Kidney glomerular epithelial cell (primary cell): ENCODE measurements around the gene TVP23B.
"Not testable (repeated sequence)": the region's sequence is repeated elsewhere in the genome, so short reads cannot be mapped to it uniquely, and the experiment has no call there.

ENCODE experiments used
- DNase-seq: peaks from one replicate; lab custom pipeline; 2025; lab: John Stamatoyannopoulos, UW

Gene TVP23B

DNA sequence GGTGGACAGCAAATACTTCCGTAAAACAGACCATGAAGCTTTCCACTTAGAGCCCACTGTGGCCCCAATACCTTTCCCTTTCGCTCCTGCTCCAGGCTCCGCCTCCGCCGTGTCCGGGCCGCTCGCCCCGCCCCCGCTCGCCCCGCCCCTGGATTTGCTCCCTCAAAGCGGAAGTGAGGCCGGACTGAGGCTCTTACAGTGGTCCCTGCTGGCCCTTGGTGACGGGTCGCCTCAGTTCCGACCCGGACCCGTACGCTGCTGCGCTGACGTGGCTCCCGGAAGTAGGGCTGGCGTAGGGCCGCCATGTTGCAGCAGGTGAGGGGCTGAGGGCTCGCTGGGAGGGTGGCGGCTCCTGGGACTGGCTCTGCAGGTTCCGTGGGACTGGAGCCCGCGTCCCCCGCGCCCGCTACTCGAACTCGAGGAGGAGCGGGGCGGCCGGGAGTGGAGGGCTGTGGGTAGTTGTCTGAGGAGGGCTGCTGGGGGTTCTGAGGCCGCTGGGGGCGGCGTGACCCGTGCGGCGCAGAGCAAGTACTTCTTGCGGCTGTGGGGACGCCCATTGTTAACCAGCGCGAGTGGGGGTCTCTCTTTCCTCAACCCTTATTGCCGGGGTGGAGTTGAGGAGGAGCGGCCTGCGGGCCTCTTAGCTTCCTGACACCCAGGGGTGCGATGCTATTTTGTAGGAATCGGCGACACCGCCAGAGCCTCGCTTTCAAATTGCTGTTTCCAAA, at the start of gene TVP23B:
TSS of gene TVP23B (plus strand) at position 193 of the 728 bp plus-strand sequence. CDS start at position 304, 111 bp downstream.
- DNase-seq, result peak; percentile 78

DNA sequence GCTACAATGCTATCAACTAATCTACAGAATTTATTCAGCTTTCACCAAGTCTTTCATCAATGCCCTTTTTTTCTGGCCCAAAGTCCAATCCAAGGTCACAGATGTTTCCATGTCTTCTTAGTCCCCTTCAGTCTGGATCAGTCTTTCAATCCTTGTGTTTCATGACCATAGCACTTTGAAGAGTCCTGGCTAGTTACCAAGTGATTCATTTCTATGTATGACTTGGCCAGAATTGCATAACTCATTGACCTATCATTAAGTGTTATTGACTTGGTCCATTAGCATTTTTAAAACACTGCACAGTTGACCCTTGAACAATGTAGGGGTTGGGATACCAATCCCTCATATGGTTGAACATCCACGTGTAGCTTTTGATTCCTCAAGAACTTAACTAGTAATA, 48.5 kb upstream of the TVP23B start:
- DNase-seq, result not testable (repeated sequence)

DNA sequence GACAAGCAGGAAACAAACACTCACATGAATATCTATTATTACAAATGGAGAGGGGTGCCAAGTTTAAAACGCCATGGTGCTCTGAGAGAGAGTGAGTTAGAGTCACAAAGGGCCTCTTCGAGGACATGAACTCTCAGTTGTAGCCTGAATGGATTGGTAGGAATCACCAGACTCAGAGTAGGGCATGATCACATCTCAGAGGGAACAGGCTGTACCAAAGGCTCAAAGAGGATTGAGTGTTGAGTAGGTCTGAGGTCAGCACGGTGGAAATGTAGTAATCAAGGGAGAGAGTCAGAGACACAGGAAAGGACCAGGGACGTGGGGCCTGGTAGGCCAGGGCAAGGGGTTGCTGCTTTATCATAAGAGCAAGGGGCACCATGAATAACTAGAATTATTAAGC, 47.6 kb upstream of the TVP23B start:
- not testable (repeated sequence) for DNase-seq

DNA sequence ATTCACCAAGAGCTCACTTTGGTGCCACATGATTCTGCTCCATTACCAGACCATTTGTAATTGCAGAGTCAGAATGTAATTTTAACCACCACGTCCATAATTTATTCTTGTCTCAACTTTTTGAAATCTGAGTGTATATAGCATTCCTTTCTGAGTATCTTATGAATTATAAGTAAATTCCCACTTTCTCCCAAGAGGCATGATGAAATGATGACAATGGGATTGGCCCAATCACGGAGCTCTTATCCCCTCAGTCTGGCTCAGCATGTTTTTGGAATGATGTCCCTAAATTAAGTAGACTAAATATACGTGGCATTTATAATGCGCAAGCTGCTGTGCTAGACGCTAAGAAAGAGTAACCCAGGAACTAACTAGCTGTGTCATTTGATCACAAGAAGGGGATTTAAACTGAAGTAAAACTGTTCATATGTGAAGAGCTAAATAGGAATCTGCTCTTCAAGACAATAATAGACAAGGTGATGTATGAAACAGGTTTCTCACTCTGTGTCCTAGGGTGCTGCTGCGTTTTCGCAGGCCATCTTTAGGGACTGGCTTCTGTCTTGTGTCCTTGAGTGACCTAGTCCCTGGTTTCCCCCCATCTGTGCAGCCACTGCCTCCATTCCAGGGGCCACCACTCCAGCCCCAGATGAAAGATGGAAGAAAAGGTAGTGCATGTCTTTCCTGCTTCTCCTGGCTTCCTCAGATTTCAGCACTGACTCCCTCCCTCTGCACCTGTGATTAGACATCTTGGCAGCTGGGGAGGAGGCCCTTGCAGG, 41.2 kb upstream of the TVP23B start:
- not testable (repeated sequence) for DNase-seq

DNA sequence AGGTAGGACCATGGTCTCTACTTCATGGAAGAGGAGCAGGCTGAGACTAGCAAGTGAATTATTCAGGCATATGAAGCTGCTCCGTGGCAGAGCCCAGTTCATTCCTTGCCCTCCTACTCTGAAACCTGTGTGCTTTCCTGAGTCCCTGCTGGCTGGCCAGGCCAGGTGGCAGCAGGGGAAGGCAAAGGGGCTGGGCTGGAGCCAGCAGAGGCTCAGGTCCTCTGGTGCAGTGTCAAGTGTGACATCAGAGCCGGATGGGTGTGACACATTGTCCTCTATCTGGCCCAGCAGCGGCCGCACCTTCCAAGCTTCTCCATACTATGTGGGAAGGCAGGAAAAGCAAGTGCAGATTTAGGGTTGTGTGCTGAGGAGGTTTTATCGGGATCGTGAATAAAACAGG, 39.8 kb upstream of the TVP23B start:
- not testable (repeated sequence) for DNase-seq

DNA sequence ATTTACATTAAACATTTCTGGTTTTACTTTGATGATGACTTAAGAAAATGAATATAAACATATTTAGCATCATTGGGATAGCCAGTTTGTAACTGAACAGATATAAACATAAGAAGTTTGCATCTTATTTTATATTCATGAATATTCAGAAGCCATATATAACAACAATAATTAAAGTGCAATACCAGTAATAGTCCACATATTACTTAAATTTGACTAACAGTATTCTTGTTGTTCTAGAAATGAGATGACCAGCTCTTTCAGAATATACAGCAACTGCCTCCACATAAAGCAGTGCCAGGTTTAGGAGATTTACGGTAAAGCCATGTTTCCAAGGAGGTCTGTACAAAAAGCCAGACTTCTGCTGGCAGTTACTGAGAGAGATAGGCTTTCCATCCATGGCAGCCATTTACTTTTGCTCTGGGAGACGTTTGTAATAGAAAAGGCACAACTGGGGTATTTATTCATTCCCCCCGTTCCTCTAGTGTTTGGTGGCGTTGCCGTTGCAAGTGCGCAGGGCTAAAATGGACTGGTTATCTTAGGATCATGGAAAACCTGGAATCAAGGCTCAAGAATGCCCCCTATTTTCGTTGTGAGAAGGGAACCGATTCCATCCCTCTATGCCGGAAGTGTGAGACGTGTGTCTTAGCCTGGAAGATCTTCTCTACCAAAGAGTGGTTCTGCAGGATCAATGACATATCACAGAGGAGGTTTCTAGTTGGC, 37.1 kb upstream of the TVP23B start, which contains the start of gene FBXW10:
TSS of gene FBXW10 (plus strand) at position 356 of the 723 bp plus-strand sequence. CDS start at position 547, 191 bp downstream.
- DNase-seq, result not testable (repeated sequence)

DNA sequence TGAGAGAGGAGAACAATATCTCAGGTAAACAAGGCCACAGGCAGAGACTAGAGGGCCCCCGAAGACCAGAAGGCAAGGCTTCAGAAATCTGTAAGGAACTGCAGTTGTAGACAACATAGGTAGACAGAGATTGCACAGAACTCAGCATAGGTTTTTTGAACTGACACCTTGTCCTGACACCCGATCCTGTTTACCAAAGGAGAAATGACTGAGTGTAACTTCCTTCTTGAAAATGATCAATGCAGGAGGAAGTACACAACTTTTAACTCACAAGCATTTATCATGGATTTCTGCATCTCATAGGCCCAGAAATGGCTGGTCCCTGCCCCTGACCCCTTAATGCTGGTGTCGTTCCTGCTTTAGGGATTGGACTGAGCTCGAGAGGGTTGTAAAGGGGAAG, 36.3 kb upstream of the TVP23B start:
- not testable (repeated sequence) for DNase-seq

DNA sequence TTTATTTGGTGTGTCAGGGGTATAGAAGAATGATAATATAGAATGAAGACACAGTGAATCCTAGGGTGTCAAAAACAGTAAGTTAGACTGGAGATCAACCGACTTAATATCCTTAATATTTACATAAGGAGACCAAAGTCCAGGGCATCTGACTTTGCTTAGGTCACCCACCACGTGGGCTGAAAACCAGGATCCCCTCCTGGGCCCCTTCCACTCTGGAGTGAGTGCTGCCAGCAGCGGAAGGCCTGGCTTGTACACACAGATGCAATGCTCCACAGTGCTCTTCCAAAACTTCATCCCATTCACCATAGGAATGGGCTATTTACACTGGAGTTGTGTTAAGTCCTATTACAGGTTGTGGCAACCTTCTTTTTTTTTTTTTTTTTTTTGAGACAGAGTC, 34.4 kb upstream of the TVP23B start:
- DNase-seq, result not testable (repeated sequence)

DNA sequence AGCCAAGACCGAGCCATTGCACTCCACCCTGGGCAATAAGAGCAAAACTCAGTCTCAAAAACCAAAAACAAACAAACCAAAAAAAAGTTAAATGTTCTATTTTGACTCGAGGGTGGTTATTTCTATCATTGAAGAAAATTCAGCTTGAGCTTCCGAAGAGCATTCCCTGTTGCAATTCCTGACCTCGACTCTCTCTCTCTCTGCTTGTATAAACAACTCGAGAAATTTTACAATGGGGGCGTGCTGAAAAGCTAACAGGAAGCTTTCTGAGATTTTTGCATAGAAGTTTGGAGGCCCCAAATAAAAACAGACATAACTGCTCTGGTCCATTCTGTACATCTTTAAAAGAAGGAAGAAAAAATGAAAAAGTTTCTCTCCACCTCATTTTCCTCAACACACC, 33.5 kb upstream of the TVP23B start:
- DNase-seq, result not testable (repeated sequence)

DNA sequence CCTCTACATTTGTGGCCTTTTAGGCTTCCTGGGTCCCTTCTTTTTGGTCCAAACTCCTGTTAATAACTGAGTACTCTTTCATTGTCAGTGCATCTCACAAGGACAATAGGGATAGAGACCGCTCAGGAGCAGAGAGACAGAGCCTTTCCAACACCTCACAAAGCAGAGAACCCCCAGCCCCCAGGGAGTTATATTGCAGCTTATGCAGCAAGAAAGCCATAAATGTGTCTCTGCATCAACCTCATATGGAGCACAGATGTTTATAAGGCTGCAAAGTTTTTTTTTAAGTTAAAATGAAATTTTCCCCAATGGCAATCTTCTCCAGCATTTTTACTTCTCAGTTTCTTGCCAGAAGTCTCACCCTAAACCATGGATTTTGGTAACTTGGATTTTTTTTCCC, 30.7 kb upstream of the TVP23B start:
- DNase-seq, result not testable (repeated sequence)

DNA sequence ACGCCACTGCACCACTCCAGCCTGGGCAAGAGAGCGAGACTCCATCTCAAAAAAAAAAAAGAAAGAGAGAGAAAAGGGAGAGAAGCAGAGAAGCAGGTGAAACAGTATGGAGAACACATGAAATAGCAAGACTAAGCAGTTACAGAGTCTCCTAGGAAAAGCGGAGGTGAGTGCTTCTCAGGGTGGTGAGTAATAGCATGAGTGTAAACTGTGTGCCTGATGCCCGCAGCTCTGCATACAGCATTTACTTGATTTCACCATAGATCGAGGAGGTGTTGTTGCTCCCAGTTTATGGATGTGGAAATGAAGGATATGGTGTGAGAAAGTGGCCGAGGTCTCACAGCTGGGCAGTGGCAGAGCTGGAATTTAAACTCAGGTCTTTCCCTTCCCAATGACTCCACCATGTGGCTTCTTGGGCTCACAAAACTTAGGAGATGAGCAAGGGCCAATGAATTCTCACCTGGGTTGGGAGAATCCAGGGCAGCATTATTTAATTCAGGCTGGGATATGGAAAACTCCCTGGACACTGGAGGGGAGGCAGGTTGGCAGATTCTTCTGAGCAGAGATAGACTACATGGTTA, 27.1 kb upstream of the TVP23B start:
- DNase-seq, result not testable (repeated sequence)

DNA sequence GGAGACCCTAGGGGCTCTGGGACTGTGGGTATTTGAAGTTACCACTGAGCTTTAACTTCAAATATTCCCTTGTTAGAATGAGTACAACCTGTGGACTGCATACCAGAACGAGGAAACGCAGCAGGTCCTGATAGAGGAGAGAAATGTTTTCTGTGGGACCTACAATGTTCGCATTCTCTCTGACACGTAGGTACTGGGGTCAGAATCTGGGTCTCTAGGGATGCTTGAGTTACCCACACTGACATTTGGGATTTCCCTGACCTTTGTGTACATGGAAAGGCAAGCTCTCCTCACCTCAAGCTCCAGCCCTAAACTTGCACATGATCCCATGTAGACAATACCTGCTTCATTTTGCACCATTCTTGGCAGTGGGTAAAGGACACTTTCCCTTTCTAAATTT, 25.0 kb upstream of the TVP23B start:
- DNase-seq, result not testable (repeated sequence)

DNA sequence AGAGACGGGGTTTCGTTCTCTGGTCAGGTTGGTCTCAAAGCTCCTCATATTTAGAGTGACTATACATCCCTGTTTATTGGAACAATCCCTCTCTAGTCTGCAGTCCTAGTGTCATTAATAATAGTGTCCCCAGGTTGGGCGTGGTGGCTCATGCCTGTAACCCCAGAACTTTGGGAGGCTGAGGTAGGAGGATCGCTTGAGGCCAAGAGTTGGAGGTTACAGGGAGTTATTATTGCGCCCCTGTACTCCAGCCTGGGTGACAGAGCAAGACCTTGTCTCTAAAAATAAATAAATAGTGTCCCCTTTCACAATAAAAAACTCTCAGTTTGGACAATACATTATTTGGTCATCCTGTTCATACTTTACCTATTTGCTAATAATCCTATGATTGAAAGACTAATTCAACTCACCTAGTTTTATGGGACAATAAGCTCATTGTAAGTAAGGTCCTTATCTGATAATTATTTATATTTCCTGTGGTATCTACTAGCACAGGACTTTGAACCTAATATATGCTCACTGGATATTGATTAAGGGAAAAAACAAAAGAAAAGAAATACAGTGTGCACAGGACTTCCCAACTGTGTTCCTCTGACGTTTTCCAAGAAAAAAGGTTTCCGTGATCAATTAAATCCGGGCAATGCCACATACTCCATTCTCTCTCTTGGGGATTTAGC, 23.5 kb upstream of the TVP23B start:
- not testable (repeated sequence) for DNase-seq

DNA sequence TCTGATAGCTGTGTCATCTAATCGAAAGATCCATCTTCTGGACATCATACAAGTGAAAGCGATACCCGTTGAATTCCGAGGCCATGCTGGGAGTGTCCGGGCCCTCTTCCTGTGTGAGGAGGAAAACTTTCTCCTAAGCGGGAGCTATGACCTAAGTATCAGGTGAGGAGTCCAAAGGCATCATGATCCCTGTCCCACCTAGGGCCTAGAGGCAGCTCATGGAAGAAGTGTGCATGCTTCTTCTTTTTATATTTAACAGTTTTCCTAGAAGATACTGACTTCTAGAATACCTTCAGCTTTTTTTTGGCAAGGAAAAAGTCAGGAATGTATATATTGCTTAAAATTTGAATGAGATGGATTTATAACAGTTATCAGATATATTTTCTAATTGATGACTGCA, 22.6 kb upstream of the TVP23B start:
- DNase-seq, result not testable (repeated sequence)

DNA sequence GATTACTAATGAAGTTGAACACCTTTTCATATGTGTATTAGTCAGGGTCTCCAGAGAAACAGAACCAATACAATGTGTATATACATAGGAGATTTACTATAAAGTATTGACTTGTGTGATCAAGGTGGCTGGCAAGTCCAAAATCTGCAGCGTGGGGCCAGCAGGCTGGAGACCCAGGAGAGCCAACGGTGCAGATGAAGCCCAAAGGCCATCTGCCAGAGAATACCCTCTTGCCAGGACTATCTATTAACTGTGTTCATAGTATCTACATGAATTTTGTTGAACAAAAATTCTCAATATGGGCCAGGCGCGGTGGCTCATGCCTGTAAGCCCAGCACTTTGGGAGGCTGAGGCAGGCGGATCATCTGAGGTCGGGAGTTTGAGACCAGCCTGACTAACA, 20.8 kb upstream of the TVP23B start:
- not testable (repeated sequence) for DNase-seq

DNA sequence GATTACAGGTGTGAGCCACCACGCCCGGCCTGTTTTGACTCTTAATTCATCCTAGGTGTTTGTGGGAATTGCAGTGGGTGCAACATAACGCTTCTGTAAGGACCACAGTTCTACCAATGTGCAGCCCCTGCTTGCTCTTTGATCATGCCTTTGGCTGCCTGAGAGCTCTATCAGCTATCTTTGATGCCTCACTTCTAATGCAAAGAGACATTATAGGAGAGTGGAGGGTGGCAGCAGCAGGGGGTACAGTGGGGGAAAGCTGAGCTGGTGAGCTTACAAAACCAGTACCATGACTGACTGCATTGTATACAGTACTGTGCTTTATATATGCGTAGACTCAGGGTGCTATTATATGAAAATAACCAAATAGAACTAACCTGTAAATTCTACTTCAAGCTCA, 10.4 kb upstream of the TVP23B start:
- DNase-seq, result not testable (repeated sequence)

DNA sequence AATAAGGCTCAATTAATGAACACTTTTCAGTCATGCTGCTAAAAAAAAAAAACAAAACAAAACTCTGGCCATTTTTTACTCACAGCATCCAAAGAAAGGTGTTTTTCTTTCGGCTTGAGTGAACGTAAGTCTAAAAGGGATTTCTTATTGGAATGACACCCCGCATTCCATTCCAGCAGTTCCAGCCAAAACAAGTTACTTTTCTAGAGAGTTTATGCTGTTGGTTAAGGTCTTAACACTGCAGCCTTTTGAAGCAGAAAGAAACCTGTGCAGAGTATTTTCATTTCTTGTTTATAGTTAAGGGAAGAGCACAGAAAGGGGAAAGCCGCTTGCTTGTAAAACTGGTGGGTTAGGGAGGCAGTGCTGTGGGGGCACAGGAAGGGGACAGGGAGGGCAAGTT, 9.9 kb upstream of the TVP23B start:
- DNase-seq, result not testable (repeated sequence)

DNA sequence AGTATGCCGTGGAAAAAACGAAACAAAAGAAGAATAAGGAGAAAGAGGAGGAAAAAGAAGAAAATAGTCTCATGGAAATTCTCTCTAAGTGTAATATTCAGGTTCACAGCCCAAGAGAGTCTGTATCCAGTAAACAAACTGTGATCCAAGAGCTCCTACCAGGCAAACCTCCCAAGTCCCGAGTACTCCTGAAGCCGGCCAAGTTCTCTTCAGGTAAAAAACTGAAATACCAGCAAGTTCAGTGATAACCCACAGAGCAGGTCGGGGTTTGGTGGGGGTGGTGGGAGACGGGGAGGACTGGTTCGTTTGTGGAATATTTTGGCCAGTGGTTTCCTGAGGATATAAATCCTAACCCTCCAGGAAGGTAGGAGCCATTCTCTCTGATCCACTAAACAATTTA, 8.5 kb upstream of the TVP23B start:
- DNase-seq, result no peak

DNA sequence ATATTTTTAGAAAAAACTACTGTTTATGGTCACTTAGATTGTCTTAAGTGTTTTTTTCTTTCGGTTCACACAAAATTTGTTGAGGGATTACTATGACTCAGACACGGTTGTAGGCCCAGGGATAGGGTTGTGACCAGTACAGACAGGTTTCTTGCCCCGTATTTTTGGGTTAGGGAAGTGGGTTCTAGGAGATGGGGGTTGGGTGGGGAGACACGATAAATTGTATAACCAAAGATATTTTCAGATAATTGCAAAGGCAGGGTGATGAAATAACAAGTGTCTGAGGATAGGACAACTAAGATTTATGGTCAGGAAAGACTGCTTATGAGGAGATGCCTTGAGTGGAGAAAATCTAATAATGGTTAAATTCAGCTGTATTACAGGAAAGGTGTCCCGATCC, 822 bp downstream of the TVP23B start:
- DNase-seq, result not testable (repeated sequence)

DNA sequence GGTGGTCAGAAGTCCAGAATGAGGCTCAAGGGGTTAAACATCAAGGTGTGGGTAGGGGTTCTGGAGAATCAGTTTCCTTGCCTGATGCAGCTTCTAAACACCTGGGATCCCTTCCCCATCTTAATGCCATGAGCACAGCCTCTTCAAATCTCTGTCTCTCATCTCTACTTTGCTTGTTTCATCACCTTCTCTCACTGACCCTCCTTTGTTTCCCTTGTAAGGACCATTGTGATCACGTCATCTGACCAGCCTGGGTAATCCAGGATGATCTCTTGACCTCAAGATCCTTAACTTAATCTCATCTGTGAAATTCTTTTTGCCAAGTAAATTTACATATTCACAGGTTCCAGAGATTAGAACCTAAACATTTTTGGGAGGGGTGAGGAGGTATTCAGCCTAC, 5.0 kb downstream of the TVP23B start:
- not testable (repeated sequence) for DNase-seq

DNA sequence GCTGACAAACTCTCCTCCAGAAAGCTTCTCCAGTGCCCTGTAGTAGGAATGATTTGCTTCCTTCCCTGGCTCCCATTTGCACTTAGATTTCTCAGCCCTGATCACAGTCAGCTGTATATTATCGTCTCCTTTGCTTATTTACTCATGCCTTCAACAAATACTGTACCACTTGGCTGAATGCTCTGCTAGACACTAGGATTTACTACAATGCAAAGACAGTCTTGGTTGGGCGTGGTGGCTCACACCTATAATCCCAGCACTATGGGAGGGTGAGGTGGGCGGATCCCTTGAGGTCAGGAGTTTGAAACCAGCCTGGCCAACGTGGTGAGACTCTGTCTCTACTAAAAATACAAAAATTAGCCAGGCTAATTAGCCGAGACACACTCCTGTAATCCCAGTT, 5.9 kb downstream of the TVP23B start:
- DNase-seq, result not testable (repeated sequence)
